ENCODE measurements around the gene PDE1C. TPM values are rescaled to one million over a fixed set of nuclear protein-coding genes. Genes with fewer than 3 reads are reported as not detected.

PDE1C gene
- total and polyA plus RNA-seq, 2 of the 4 experiments (the other 2 are of a cell fraction) = 14.2 to 61.5 TPM

- Histone ChIP-seq H3K56ac (ENCODE audit: extremely low read depth, insufficient read depth, low read length) (no peak overlapping the region), H2BK120ac (ENCODE audit: low read depth, low read length) (no peak overlapping the region), H2AFZ (replicated peaks; ENCODE audit: low read length, poor library complexity) (no peak overlapping the region), H3K9me3 (ENCODE audit: control insufficient read depth, insufficient read depth, low read length) (no peaks in the 10 kb centered on the region), H3K4me1 (ENCODE audit: control insufficient read depth, insufficient read depth, low read length) (peaks cover 13% of the 10 kb centered on the region), H4K8ac (ENCODE audit: low read depth in 2 of 2, low read length in 2 of 2) (no peak overlapping the region), H3K27ac (ENCODE audit: insufficient read depth, low read length) (no peak overlapping the region), H3K18ac (ENCODE audit: low read depth, low read length) (no peak overlapping the region), H3K23ac (ENCODE audit: low read depth, low read length) (no peak overlapping the region), H3K9me1 (ENCODE audit: insufficient read depth, low read length) (peaks cover 11% of the 10 kb centered on the region), H3K79me1 (ENCODE audit: low read depth in 1 of 2, low read length in 2 of 2) (peaks cover 3 to 19% of the 10 kb centered on the region in 2 experiments; a peak in 3 of 4 replicates), H3K4me2 (ENCODE audit: low read depth, low read length) (no peak overlapping the region), H3K4me3 (ENCODE audit: insufficient read depth, low read depth, low read length) (no peak overlapping the region), H2AK9ac (replicated peaks; ENCODE audit: low read depth, low read length, poor library complexity) (no peak overlapping the region), H3K4ac (ENCODE audit: low read depth, low read length) (peak overlapping the region; percentile 17; the same call in 1 of the 2 replicates), H2AK5ac (ENCODE audit: low read depth, low read length) (peak overlapping the region; percentile 51; the same call in 1 of the 2 replicates), H2BK5ac (ENCODE audit: low read depth, low read length, poor library complexity, severe bottlenecking) (peak overlapping the region; percentile 0), H3K9ac (ENCODE audit: low read depth, low read length) (no peak overlapping the region), H3K36me3 (ENCODE audit: control insufficient read depth, insufficient read depth, low read length) (no peaks in the 10 kb centered on the region), H4K20me1 (ENCODE audit: insufficient read depth, low read length) (no peaks in the 10 kb centered on the region), H2BK15ac (ENCODE audit: low read depth, low read length) (no peak overlapping the region), H3K27me3 (ENCODE audit: control insufficient read depth, insufficient read depth, low read length) (no peaks in the 10 kb centered on the region), H3K14ac (replicated peaks; ENCODE audit: low read depth, low read length) (no peak overlapping the region), H2BK20ac (ENCODE audit: low read depth, low read length) (peak overlapping the region; percentile 25), H4K5ac (ENCODE audit: low read depth, low read length) (no peak overlapping the region), H4K91ac (ENCODE audit: insufficient read depth, low read depth, low read length) (no peak overlapping the region)
- 100% methylated on average over 1 of the region's 3 CpGs; no CpG with 5 or more reads in 1 of the 2 experiments for WGBS, 2 experiments (ENCODE audit: extremely low coverage in 2 of 2, insufficient read length in 1 of 2)
- dilution Hi-C loops (cut with HindIII; ENCODE audit: low sequenced_read_pairs, unreplicated experiment) (no loop called here), in situ Hi-C loops (cut with MboI; ENCODE audit: low sequenced_read_pairs) (no loop called here), intact Hi-C loops (cut with micrococcal nuclease) (no loop called here)
- ATAC-seq (ENCODE audit: low read depth) (no peak), DNase-seq (no peak)
- no TSS peak for BruUV-seq (replicated peaks)
- TF ChIP-seq RCOR1 (IDR thresholded peaks at IDR 0.05; ENCODE audit: insufficient replicate concordance, low read length) (no peak), USF2 (IDR thresholded peaks at IDR 0.05; ENCODE audit: low read depth, low read length) (no peak), RAD21 (IDR thresholded peaks at IDR 0.05; ENCODE audit: low read length) (no peak), CEBPB (IDR thresholded peaks at IDR 0.05; ENCODE audit: low read depth, low read length) (no peak)
- POLR2A ChIA-PET (ENCODE audit: unreplicated experiment) = no interaction called here
- CTCF ChIA-PET = no interaction called here
Measured at GRCh38 chr7:31991406-31991805, 78.8 kb downstream of the PDE1C start.

Measured in IMR-90 (cell line).